NT2/D1 (cell line): ENCODE data around the gene PROCR.
A peak's percentile ranks its signal among the peaks of the same experiment; 100 is the strongest.

Experiments
- DNase-seq: peaks from one replicate; pipeline ENCODE4 v3.0.0-alpha.2; 2011; ENCODE audit warnings: low read depth, low spot score
- H3K27me3 ChIP-seq: 2 replicates; pipeline ENCODE4 v1.6.0; 2011; ENCODE audit warnings: mild to moderate bottlenecking; ENCODE audit not compliant: insufficient read length, insufficient read depth
- H3K36me3 ChIP-seq: 2 replicates; pipeline ENCODE4 v1.6.1; 2011; ENCODE audit warnings: mild to moderate bottlenecking, low read length, mixed read lengths; ENCODE audit not compliant: insufficient read depth, insufficient read length
- H3K4me1 ChIP-seq: 2 replicates; pipeline ENCODE4 v1.5.1; 2011; ENCODE audit not compliant: insufficient read depth, insufficient read length
- H3K4me3 ChIP-seq: 2 replicates; pipeline ENCODE4 v1.5.1; 2011; ENCODE audit warnings: low read depth; ENCODE audit not compliant: insufficient read length
- H3K9ac ChIP-seq: 2 replicates; pipeline ENCODE4 v1.6.0; 2011; ENCODE audit warnings: low read depth; ENCODE audit not compliant: insufficient read length
- H3K9me3 ChIP-seq: 2 replicates; pipeline ENCODE4 v1.5.1; 2011; ENCODE audit warnings: mild to moderate bottlenecking, low read length; ENCODE audit not compliant: insufficient read depth
- SUZ12 ChIP-seq: IDR thresholded peaks from 2 replicates; pipeline ENCODE4 v1.6.1; 2011; ENCODE audit not compliant: insufficient read length, insufficient read depth; ENCODE audit errors: extremely low read depth
- YY1 ChIP-seq: IDR thresholded peaks from 2 replicates; pipeline ENCODE4 v1.6.1; 2011; ENCODE audit not compliant: insufficient read length, insufficient read depth
- ZNF274 ChIP-seq: IDR thresholded peaks from 2 replicates; pipeline ENCODE4 v1.6.1; 2011; ENCODE audit warnings: mild to moderate bottlenecking, low read depth, low read length

Gene PROCR

GRCh38 chr20:35206802-35207201 lies 34.9 kb downstream of the PROCR start:
- no peak for DNase-seq
- no peak overlapping the region for H3K9ac ChIP-seq
- no peaks in the 10 kb centered on the region for H3K4me1 ChIP-seq
- no peak overlapping the region for H3K4me3 ChIP-seq
- peaks cover 4% of the 10 kb centered on the region; the same call in 1 of the 2 replicates for H3K9me3 ChIP-seq
- no peaks in the 10 kb centered on the region for H3K27me3 ChIP-seq
- H3K36me3 ChIP-seq: no peaks in the 10 kb centered on the region
- TF ChIP-seq YY1 (no peak), SUZ12 (no peak), ZNF274 (no peak)

GRCh38 chr20:35207950-35208611 lies 36.2 kb downstream of the PROCR start:
- DNase-seq: peak; percentile 77
- H3K9ac ChIP-seq: no peak overlapping the region
- H3K9me3 ChIP-seq: peaks cover 4% of the 10 kb centered on the region; the same call in 1 of the 2 replicates
- no peak for TF ChIP-seq ZNF274
- no peak for TF ChIP-seq YY1
- no peak for TF ChIP-seq SUZ12
- no peaks in the 10 kb centered on the region for H3K36me3 ChIP-seq
- H3K27me3 ChIP-seq: no peaks in the 10 kb centered on the region
- H3K4me3 ChIP-seq: no peak overlapping the region
- no peaks in the 10 kb centered on the region for H3K4me1 ChIP-seq

GRCh38 chr20:35215066-35215956 lies 43.4 kb downstream of the PROCR start:
- Histone ChIP-seq H3K4me3 (no peak overlapping the region), H3K9me3 (no peaks in the 10 kb centered on the region), H3K4me1 (no peaks in the 10 kb centered on the region), H3K9ac (no peak overlapping the region), H3K27me3 (no peaks in the 10 kb centered on the region), H3K36me3 (no peaks in the 10 kb centered on the region)
- no peak for DNase-seq
- TF ChIP-seq YY1 (no peak), ZNF274 (no peak), SUZ12 (no peak)

- Histone ChIP-seq H3K4me3 (no peak overlapping the region), H3K4me1 (no peaks in the 10 kb centered on the region), H3K36me3 (no peaks in the 10 kb centered on the region), H3K27me3 (no peaks in the 10 kb centered on the region), H3K9me3 (no peaks in the 10 kb centered on the region), H3K9ac (no peak overlapping the region)
- TF ChIP-seq ZNF274 (no peak), SUZ12 (no peak), YY1 (no peak)
- DNase-seq: no peak
These were observed 44.7 kb downstream of the PROCR start for GRCh38 chr20:35216541-35216940.

- Histone ChIP-seq H3K27me3 (peaks cover 40% of the 10 kb centered on the region), H3K4me3 (no peak overlapping the region), H3K36me3 (no peaks in the 10 kb centered on the region), H3K9me3 (no peaks in the 10 kb centered on the region), H3K9ac (no peak overlapping the region), H3K4me1 (no peaks in the 10 kb centered on the region)
- DNase-seq: no peak
- TF ChIP-seq YY1 (no peak), ZNF274 (no peak), SUZ12 (no peak)
These were observed 52.1 kb downstream of the PROCR start for GRCh38 chr20:35223941-35224340.

- peaks cover 44% of the 10 kb centered on the region for H3K27me3 ChIP-seq
- no peaks in the 10 kb centered on the region for H3K4me1 ChIP-seq
- no peak overlapping the region for H3K4me3 ChIP-seq
- H3K9ac ChIP-seq: no peak overlapping the region
- H3K9me3 ChIP-seq: no peaks in the 10 kb centered on the region
- DNase-seq: no peak
- H3K36me3 ChIP-seq: no peaks in the 10 kb centered on the region
- TF ChIP-seq YY1: no peak
- no peak for TF ChIP-seq ZNF274
- no peak for TF ChIP-seq SUZ12
These were observed 52.7 kb downstream of the PROCR start for GRCh38 chr20:35224536-35224935.

- H3K36me3 ChIP-seq: no peaks in the 10 kb centered on the region
- peaks cover 44% of the 10 kb centered on the region for H3K27me3 ChIP-seq
- DNase-seq: no peak
- H3K4me3 ChIP-seq: peak overlapping the region; percentile 44
- peak overlapping the region; percentile 72 for H3K9ac ChIP-seq
- no peaks in the 10 kb centered on the region for H3K9me3 ChIP-seq
- TF ChIP-seq SUZ12: no peak
- no peak for TF ChIP-seq YY1
- no peak for TF ChIP-seq ZNF274
- no peaks in the 10 kb centered on the region for H3K4me1 ChIP-seq
These were observed 53.6 kb downstream of the PROCR start for GRCh38 chr20:35225319-35226125.
